GM12878 (cell line): ENCODE data around the gene KIRREL3.

Source experiments
- CEBPB ChIP-seq, 2 experiments: fragments of 150-350 bp in 1 of 2; IDR thresholded peaks; 2 replicates each; pipeline ENCODE4 v1.6.1; 2012 to 2014; ENCODE audit warnings: low read depth in 2 of 2, low read length in 2 of 2, borderline replicate concordance in 1 of 2, inconsistent platforms in 1 of 2
- CREB1 ChIP-seq: IDR thresholded peaks from 2 replicates; pipeline ENCODE4 v1.6.1; 2012; ENCODE audit warnings: low read depth, mild to moderate bottlenecking, inconsistent platforms
- ESRRA ChIP-seq: IDR thresholded peaks from 2 replicates; pipeline ENCODE4 v1.6.1; 2012; ENCODE audit warnings: mild to moderate bottlenecking, low read length, improper control_type of control experiment
- EZH2 ChIP-seq: IDR thresholded peaks from 2 replicates; pipeline ENCODE4 v1.6.1; 2012; ENCODE audit warnings: low read depth, mild to moderate bottlenecking, control low read depth, inconsistent platforms, low read length, borderline replicate concordance; ENCODE audit not compliant: control insufficient read depth
- GABPA ChIP-seq: IDR thresholded peaks from 2 replicates; pipeline ENCODE4 v1.6.1; 2014; ENCODE audit warnings: antibody characterized with exemption, low read depth, mild to moderate bottlenecking, inconsistent platforms
- NFIC ChIP-seq: IDR thresholded peaks from 2 replicates; pipeline ENCODE4 v1.6.1; 2012; ENCODE audit warnings: low read depth, mild to moderate bottlenecking, inconsistent platforms, low read length, moderate library complexity
- PBX3 ChIP-seq: IDR thresholded peaks from 2 replicates; pipeline ENCODE4 v1.6.1; 2011; ENCODE audit warnings: mild to moderate bottlenecking, low read depth, low read length, moderate library complexity; ENCODE audit not compliant: insufficient replicate concordance
- POLR2A ChIP-seq: IDR thresholded peaks from 2 replicates; pipeline ENCODE4 v1.6.1; 2011; ENCODE audit warnings: low read depth, mild to moderate bottlenecking, low read length
- USF1 ChIP-seq: IDR thresholded peaks from 2 replicates; pipeline ENCODE4 v1.6.1; 2011; ENCODE audit warnings: borderline replicate concordance, low read depth, mild to moderate bottlenecking, moderate library complexity, mixed read lengths, low read length; ENCODE audit not compliant: insufficient read depth; ENCODE audit errors: extremely low read length
- ZBTB33 ChIP-seq: fragments of 450-650 bp; IDR thresholded peaks from 2 replicates; pipeline ENCODE4 v1.6.1; 2017; ENCODE audit warnings: mild to moderate bottlenecking
- ZNF274 ChIP-seq: IDR thresholded peaks from one replicate; pipeline ENCODE4 v1.8.0; 2011; ENCODE audit not compliant: insufficient read length, insufficient read depth
- TF ChIP-seq, protein P1 (sequence below), 3 experiments: IDR thresholded peaks in 2 of 3; conservative IDR thresholded peaks in 1 of 3; 2 replicates each; pipeline ENCODE4 v1.5.1; 2011; ENCODE audit warnings: low read depth in 3 of 3, low read length in 3 of 3, mild to moderate bottlenecking in 3 of 3, control low read depth in 2 of 3, moderate library complexity in 2 of 3, inconsistent platforms in 1 of 3, mixed read lengths in 1 of 3; ENCODE audit not compliant: control insufficient read depth in 2 of 3, insufficient read depth in 1 of 3; ENCODE audit errors: extremely low read depth in 1 of 3
- TF ChIP-seq, protein P2 (sequence below): fragments of 150-350 bp; IDR thresholded peaks from 2 replicates; pipeline ENCODE4 v1.6.1; 2016; ENCODE audit warnings: low read depth, low read length
- TF ChIP-seq, protein P3 (sequence below): fragments of 450-650 bp; IDR thresholded peaks from 2 replicates; pipeline ENCODE4 v1.6.1; 2017; ENCODE audit warnings: borderline replicate concordance

DNA sequence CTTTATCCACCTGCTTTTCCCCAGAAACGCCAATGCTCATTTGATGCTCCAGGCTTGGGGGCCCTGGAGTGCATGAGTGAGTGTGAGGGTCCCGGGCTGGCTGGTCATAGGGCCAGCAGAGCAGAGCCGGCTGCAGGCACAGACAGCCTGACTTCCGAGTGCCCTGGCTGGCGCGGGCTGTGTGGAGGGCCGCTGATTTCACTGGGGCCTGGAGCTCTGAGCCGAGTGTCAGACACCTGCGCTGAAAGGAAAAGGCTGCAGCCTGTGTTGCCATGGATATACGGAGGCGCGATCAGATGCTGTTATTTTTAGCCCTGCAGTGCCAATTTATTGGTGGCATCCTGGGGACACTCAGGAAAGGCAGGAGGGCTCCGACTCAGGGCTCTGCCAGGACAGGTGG, 557.5 kb downstream of the KIRREL3 start:
- TF ChIP-seq GABPA, result no peak
- no peak for TF ChIP-seq CEBPB (IDR thresholded peaks at IDR 0.05; ENCODE audit: borderline replicate concordance in 1 of 2, low read depth in 2 of 2, low read length in 2 of 2)
- TF ChIP-seq, protein P1, sequence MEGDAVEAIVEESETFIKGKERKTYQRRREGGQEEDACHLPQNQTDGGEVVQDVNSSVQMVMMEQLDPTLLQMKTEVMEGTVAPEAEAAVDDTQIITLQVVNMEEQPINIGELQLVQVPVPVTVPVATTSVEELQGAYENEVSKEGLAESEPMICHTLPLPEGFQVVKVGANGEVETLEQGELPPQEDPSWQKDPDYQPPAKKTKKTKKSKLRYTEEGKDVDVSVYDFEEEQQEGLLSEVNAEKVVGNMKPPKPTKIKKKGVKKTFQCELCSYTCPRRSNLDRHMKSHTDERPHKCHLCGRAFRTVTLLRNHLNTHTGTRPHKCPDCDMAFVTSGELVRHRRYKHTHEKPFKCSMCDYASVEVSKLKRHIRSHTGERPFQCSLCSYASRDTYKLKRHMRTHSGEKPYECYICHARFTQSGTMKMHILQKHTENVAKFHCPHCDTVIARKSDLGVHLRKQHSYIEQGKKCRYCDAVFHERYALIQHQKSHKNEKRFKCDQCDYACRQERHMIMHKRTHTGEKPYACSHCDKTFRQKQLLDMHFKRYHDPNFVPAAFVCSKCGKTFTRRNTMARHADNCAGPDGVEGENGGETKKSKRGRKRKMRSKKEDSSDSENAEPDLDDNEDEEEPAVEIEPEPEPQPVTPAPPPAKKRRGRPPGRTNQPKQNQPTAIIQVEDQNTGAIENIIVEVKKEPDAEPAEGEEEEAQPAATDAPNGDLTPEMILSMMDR (IDR thresholded peaks at IDR 0.05 in 2 of 3, conservative IDR thresholded peaks at IDR 0.05 in 1 of 3; ENCODE audit: control insufficient read depth in 2 of 3, extremely low read depth in 1 of 3, insufficient read depth in 1 of 3, low read depth in 3 of 3, low read length in 3 of 3), result no peak
- TF ChIP-seq USF1, result no peak
- TF ChIP-seq, protein P2, sequence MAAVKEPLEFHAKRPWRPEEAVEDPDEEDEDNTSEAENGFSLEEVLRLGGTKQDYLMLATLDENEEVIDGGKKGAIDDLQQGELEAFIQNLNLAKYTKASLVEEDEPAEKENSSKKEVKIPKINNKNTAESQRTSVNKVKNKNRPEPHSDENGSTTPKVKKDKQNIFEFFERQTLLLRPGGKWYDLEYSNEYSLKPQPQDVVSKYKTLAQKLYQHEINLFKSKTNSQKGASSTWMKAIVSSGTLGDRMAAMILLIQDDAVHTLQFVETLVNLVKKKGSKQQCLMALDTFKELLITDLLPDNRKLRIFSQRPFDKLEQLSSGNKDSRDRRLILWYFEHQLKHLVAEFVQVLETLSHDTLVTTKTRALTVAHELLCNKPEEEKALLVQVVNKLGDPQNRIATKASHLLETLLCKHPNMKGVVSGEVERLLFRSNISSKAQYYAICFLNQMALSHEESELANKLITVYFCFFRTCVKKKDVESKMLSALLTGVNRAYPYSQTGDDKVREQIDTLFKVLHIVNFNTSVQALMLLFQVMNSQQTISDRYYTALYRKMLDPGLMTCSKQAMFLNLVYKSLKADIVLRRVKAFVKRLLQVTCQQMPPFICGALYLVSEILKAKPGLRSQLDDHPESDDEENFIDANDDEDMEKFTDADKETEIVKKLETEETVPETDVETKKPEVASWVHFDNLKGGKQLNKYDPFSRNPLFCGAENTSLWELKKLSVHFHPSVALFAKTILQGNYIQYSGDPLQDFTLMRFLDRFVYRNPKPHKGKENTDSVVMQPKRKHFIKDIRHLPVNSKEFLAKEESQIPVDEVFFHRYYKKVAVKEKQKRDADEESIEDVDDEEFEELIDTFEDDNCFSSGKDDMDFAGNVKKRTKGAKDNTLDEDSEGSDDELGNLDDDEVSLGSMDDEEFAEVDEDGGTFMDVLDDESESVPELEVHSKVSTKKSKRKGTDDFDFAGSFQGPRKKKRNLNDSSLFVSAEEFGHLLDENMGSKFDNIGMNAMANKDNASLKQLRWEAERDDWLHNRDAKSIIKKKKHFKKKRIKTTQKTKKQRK, result no peak
- TF ChIP-seq ZNF274, result no peak
- TF ChIP-seq POLR2A, result no peak
- no peak for TF ChIP-seq ESRRA
- TF ChIP-seq NFIC, result no peak
- no peak for TF ChIP-seq EZH2
- no peak for TF ChIP-seq CREB1
- no peak for TF ChIP-seq PBX3
- TF ChIP-seq, protein P3, sequence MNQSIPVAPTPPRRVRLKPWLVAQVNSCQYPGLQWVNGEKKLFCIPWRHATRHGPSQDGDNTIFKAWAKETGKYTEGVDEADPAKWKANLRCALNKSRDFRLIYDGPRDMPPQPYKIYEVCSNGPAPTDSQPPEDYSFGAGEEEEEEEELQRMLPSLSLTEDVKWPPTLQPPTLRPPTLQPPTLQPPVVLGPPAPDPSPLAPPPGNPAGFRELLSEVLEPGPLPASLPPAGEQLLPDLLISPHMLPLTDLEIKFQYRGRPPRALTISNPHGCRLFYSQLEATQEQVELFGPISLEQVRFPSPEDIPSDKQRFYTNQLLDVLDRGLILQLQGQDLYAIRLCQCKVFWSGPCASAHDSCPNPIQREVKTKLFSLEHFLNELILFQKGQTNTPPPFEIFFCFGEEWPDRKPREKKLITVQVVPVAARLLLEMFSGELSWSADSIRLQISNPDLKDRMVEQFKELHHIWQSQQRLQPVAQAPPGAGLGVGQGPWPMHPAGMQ, result no peak
- no peak for TF ChIP-seq ZBTB33
